Measurements from ENCODE around the gene TLCD5.

TLCD5 gene

GRCh38 chr11:120314861-120315260, 10.2 kb upstream of the TLCD5 start:
- H3K36me3 ChIP-seq, result no peaks in the 10 kb centered on the region

GRCh38 chr11:120316880-120317688, 8.0 kb upstream of the TLCD5 start:
- no peaks in the 10 kb centered on the region for H3K27me3 ChIP-seq
- no peak overlapping the region for H3K4me3 ChIP-seq (ENCODE audit: low read depth, low read length)
- H3K36me3 ChIP-seq, result no peaks in the 10 kb centered on the region
- no peaks in the 10 kb centered on the region for H3K4me1 ChIP-seq
- DNase-seq, result no peak
- TF ChIP-seq, protein P1, sequence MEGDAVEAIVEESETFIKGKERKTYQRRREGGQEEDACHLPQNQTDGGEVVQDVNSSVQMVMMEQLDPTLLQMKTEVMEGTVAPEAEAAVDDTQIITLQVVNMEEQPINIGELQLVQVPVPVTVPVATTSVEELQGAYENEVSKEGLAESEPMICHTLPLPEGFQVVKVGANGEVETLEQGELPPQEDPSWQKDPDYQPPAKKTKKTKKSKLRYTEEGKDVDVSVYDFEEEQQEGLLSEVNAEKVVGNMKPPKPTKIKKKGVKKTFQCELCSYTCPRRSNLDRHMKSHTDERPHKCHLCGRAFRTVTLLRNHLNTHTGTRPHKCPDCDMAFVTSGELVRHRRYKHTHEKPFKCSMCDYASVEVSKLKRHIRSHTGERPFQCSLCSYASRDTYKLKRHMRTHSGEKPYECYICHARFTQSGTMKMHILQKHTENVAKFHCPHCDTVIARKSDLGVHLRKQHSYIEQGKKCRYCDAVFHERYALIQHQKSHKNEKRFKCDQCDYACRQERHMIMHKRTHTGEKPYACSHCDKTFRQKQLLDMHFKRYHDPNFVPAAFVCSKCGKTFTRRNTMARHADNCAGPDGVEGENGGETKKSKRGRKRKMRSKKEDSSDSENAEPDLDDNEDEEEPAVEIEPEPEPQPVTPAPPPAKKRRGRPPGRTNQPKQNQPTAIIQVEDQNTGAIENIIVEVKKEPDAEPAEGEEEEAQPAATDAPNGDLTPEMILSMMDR (IDR thresholded peaks at IDR 0.05; ENCODE audit: low read depth, low read length), result no peak
- H3K9me3 ChIP-seq, result no peaks in the 10 kb centered on the region

More at GRCh38 chr11:120314861-120315260, 10.2 kb upstream of the TLCD5 start:
- H3K9me3 ChIP-seq, result no peaks in the 10 kb centered on the region
- DNase-seq, result no peak
- H3K4me1 ChIP-seq, result no peaks in the 10 kb centered on the region
- TF ChIP-seq, protein P1 (IDR thresholded peaks at IDR 0.05; ENCODE audit: low read depth, low read length), result no peak
- H3K27me3 ChIP-seq, result no peaks in the 10 kb centered on the region
- H3K4me3 ChIP-seq (ENCODE audit: low read depth, low read length), result no peak overlapping the region

GRCh38 chr11:120317689-120318480, 7.2 kb upstream of the TLCD5 start:
- TF ChIP-seq, protein P1 (IDR thresholded peaks at IDR 0.05; ENCODE audit: low read depth, low read length), result no peak
- Histone ChIP-seq H3K9me3 (no peaks in the 10 kb centered on the region), H3K4me1 (no peaks in the 10 kb centered on the region), H3K27me3 (no peaks in the 10 kb centered on the region), H3K36me3 (no peaks in the 10 kb centered on the region), H3K4me3 (ENCODE audit: low read depth, low read length) (no peak overlapping the region)
- DNase-seq, result no peak

GRCh38 chr11:120318906-120319305, 6.2 kb upstream of the TLCD5 start:
- H3K4me1 ChIP-seq, result no peaks in the 10 kb centered on the region
- DNase-seq, result no peak
- no peaks in the 10 kb centered on the region for H3K36me3 ChIP-seq
- H3K9me3 ChIP-seq, result no peaks in the 10 kb centered on the region
- H3K27me3 ChIP-seq, result no peaks in the 10 kb centered on the region
- TF ChIP-seq, protein P1 (IDR thresholded peaks at IDR 0.05; ENCODE audit: low read depth, low read length), result no peak
- no peak overlapping the region for H3K4me3 ChIP-seq (ENCODE audit: low read depth, low read length)

GRCh38 chr11:120326228-120326627, 1.1 kb downstream of the TLCD5 start:
- peaks cover 12% of the 10 kb centered on the region; the same call in 1 of the 2 replicates for H3K36me3 ChIP-seq
- no peaks in the 10 kb centered on the region for H3K27me3 ChIP-seq
- H3K9me3 ChIP-seq, result no peaks in the 10 kb centered on the region
- peak overlapping the region; percentile 83 for H3K4me3 ChIP-seq (ENCODE audit: low read depth, low read length)
- peaks cover 11% of the 10 kb centered on the region; the same call in 1 of the 2 replicates for H3K4me1 ChIP-seq
- DNase-seq, result no peak
- TF ChIP-seq, protein P1 (IDR thresholded peaks at IDR 0.05; ENCODE audit: low read depth, low read length), result no peak

Data from BE2C (cell line).